Activated T-cell treated with anti-CD3 and anti-CD28 coated beads for 48 hours (primary cell): ENCODE measurements around the gene ALB.

Experiments
- DNase-seq: peaks from one replicate; pipeline ENCODE4 v3.0.0-alpha.2; 2020; ENCODE audit warnings: low read depth

The ALB gene

DNA sequence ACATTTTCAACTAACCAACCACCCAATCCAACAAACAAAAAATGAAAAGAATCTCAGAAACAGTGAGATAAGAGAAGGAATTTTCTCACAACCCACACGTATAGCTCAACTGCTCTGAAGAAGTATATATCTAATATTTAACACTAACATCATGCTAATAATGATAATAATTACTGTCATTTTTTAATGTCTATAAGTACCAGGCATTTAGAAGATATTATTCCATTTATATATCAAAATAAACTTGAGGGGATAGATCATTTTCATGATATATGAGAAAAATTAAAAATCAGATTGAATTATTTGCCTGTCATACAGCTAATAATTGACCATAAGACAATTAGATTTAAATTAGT lies 27.7 kb downstream of the ALB start:
- DNase-seq: no peak

DNA sequence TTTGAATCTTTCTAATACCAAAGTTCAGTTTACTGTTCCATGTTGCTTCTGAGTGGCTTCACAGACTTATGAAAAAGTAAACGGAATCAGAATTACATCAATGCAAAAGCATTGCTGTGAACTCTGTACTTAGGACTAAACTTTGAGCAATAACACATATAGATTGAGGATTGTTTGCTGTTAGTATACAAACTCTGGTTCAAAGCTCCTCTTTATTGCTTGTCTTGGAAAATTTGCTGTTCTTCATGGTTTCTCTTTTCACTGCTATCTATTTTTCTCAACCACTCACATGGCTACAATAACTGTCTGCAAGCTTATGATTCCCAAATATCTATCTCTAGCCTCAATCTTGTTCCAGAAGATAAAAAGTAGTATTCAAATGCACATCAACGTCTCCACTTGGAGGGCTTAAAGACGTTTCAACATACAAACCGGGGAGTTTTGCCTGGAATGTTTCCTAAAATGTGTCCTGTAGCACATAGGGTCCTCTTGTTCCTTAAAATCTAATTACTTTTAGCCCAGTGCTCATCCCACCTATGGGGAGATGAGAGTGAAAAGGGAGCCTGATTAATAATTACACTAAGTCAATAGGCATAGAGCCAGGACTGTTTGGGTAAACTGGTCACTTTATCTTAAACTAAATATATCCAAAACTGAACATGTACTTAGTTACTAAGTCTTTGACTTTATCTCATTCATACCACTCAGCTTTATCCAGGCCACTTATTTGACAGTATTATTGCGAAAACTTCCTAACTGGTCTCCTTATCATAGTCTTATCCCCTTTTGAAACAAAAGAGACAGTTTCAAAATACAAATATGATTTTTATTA lies 28.3 kb downstream of the ALB start:
- DNase-seq: no peak

DNA sequence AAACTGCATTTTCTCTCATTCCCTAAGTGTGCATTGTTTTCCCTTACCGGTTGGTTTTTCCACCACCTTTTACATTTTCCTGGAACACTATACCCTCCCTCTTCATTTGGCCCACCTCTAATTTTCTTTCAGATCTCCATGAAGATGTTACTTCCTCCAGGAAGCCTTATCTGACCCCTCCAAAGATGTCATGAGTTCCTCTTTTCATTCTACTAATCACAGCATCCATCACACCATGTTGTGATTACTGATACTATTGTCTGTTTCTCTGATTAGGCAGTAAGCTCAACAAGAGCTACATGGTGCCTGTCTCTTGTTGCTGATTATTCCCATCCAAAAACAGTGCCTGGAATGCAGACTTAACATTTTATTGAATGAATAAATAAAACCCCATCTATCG lies 29.1 kb downstream of the ALB start:
- no peak for DNase-seq

DNA sequence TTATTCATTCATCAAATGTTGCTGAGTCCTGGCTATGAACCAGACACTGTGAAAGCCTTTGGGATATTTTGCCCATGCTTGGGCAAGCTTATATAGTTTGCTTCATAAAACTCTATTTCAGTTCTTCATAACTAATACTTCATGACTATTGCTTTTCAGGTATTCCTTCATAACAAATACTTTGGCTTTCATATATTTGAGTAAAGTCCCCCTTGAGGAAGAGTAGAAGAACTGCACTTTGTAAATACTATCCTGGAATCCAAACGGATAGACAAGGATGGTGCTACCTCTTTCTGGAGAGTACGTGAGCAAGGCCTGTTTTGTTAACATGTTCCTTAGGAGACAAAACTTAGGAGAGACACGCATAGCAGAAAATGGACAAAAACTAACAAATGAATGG lies 30.2 kb downstream of the ALB start:
- DNase-seq: no peak

DNA sequence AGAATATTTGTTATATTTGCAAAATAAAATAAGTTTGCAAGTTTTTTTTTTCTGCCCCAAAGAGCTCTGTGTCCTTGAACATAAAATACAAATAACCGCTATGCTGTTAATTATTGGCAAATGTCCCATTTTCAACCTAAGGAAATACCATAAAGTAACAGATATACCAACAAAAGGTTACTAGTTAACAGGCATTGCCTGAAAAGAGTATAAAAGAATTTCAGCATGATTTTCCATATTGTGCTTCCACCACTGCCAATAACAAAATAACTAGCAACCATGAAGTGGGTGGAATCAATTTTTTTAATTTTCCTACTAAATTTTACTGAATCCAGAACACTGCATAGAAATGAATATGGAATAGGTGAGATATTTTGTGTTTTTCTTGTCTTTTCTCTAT lies 31.9 kb downstream of the ALB start, which contains the start of gene AFP:
Gene AFP (plus strand): TSS at position 238 of the 400 bp plus-strand sequence. CDS start 42 bp downstream, at position 280.
- no peak for DNase-seq

DNA sequence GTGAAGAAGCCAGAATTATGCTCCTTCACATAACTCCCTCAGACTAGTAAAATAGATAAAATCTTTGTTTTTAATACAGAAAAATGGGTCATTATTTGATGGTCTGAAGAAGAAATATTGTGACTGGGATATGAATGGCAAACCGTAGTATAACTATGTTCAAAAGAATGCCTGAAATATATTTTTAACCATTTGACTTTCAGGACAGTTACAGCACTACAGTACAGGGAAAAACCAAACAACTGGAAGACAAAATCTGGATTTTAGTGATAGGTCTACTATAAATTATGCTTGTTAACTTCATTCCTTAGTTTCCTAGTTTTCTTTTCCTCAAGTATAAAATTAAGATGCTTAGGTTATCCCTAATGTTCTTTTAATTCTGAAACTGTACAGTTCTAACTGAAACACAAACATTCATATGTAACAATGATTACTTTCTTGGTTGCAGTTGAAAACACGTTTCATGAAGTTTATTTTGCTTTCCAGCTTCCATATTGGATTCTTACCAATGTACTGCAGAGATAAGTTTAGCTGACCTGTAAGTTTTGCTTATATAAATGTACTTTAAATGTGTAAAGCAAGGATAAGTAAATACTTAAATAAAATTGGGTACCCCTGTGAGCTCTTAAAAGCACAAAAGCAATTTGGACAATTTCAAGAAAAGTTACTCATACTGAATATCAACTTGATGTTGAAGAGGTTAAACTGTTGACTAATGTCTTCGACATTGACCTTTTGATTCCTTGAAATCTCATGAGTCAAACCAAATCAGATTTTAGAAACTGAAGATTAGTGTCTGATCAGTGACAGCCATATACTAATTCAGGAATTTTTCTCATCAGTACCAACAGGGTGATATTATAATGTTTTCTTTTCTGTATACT lies 32.8 kb downstream of the ALB start:
- DNase-seq: no peak

DNA sequence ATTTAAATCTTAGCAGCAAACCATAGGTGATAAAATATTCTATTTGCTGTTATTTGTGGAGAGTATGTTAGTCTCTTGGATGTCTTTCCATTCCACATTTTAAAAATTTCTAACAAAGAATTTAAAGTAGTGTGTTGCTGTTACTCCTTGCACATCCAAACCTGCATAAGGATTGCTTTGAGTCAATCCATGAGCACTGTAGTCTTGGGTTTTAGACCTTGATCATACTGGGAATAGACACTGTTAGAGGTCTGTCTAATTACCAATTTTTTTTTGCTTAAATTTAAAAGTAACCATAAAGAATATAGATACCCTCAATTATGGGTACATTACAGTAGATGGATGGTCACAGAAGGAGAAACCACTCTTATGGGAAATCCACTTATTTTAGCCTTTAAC lies 33.5 kb downstream of the ALB start:
- no peak for DNase-seq

DNA sequence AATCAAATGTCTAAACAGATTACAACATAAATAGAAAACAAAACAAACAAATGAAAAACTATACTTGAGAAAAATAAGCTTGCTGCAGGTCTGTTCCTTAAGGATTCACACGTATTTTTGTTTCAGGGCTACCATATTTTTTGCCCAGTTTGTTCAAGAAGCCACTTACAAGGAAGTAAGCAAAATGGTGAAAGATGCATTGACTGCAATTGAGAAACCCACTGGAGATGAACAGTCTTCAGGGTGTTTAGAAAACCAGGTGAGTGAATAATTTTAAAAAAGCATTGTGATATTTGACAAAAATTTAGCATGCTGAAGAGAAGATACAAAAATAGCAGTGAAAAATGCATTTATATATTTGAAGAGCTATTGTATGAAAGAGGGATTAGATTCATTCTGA lies 34.0 kb downstream of the ALB start:
- DNase-seq: no peak

DNA sequence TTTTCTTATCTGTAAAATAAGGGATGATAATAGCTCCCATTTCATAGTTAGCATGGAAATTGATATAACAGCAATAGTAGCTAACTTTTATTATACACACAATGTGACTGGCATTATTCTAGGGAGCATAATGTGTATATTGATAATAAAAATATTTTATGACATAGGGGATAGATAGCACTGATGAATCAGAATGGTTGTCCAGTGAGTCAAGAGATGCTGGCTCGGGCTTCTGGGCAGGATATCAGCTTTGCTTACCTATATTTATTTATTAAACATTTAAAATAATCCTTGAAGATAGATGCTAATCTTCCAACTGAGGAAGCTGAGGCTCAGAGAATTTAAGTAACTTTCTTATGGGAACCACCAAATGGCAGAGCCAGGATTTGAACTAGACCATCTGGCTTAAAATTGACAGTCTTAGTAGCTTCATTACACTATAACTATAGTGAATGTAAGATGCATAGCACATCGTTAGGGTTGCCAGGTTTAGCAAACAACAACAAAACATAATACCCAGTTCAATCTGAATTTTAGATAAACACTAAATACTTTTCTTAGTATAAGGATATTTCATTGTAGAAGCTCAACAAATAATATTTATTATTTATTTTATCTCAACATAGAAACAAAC lies 34.6 kb downstream of the ALB start:
- no peak for DNase-seq

DNA sequence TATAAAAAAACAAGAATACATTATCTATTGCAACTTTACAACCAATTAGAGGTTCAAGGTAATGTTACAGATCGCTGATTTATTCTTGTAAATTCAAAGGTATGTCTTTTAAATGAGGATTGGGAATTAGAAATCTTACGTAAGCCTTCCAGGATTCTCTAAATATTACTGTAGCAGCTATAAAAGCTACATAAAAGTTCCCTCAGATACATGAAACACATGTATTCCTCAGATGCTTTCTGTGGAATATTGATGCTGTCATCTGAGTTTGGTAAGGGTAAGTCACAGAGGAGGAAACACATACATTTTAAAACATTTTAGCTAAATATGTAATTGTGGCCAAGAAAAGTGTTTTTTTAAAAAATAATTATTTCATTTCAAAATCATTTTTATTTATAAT lies 35.4 kb downstream of the ALB start:
- DNase-seq: no peak

DNA sequence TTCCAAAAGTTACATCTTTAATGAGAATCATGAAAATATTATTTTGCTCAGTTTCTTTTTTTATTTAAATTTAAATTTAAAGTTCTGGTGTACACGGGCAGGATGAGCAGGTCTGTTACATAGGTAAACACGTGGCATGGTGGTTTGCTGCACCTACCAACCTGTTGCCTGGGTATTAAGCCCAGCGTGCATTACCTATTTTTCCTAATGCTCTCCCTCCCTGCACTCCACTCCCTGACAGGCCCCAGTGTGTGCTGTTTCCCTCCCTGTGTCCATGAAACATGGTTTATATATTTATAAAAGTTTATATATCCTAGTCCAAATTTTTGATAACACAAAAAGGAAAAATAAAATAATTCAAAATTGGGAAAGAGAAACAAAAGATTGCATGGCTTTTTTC lies 35.9 kb downstream of the ALB start:
- DNase-seq: no peak

DNA sequence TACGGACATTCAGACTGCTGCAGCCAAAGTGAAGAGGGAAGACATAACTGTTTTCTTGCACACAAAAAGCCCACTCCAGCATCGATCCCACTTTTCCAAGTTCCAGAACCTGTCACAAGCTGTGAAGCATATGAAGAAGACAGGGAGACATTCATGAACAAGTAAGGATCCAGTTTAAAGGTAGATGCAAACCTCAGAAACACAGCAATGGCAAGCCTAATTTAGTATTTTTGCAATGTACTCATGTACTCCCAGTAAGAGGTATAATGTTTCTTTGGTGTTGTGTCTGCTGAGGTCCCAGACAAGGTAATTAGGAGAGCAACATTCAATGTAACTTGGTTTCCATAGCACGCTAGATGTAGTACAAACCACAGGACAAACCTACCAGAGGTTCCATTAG lies 36.6 kb downstream of the ALB start:
- DNase-seq: no peak

DNA sequence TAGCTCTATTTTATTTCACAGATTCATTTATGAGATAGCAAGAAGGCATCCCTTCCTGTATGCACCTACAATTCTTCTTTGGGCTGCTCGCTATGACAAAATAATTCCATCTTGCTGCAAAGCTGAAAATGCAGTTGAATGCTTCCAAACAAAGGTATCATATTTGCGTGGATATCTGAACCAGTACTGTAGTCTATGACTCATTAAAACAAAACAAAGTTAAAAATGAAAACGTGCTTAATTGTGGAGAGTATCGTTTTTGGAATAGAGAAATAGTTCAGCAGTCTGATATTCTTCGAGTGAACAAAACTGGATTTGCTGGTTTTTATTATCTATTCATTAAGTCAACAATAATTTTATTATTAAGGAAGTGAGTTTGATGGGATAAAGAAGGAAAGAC lies 38.2 kb downstream of the ALB start:
- DNase-seq: no peak

DNA sequence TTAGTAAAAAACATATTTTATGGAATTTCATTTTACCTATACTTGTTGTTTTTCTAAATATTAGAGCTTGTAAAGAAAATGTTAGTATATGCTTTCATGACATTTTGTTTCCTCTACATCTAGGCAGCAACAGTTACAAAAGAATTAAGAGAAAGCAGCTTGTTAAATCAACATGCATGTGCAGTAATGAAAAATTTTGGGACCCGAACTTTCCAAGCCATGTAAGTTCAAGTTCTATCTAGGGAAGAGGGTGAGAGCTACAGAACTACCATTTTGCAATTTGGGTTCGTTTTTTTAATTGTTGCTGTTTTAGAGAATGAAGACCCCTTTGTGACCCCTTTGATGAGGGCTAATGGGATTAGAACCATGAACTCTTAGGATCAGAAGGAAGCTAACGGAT lies 39.1 kb downstream of the ALB start:
- no peak for DNase-seq

DNA sequence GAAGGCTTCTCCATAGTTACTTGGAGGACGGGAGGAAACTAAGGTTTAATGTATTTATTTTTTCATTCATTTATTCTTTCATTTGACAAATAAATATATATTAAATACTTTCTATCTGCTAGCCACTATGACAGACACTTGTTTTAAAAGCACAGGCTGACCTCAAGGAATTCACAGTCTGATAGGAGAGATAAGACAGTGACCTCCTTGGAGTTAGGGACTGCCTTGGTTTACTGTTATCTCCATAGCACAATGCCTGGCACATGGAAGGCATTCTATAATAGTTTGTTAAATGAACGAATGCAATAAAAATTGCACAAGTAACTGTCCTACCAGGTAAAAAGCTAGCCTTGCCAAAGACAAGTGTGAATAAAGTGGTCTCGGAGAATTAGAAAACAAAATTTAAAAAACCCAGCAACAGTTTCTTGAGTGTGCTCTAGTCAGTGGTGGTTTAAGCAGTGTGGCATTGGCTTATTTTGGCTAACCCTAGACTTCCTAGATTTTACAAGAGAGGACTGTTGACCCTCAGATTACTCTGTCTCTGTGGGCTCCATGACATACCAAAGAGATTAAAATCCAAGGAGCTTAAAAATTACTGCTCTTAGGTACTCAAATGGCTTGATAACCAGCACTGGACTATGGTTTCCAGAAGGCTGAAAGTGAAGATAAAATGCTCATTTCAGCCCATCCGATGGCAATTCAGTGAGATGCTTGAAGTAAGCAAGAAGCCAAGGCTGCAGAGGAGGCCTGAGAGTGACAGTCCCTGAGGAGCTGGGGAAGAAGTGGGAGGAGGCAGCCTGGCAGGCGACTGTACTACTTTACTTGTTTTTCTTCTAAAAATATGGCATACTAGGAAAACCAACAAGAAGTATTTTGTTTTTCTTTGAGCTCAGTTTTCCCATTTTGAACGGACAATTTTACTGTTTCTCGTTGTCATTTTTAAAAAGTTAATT lies 41.6 kb downstream of the ALB start:
- DNase-seq: no peak

DNA sequence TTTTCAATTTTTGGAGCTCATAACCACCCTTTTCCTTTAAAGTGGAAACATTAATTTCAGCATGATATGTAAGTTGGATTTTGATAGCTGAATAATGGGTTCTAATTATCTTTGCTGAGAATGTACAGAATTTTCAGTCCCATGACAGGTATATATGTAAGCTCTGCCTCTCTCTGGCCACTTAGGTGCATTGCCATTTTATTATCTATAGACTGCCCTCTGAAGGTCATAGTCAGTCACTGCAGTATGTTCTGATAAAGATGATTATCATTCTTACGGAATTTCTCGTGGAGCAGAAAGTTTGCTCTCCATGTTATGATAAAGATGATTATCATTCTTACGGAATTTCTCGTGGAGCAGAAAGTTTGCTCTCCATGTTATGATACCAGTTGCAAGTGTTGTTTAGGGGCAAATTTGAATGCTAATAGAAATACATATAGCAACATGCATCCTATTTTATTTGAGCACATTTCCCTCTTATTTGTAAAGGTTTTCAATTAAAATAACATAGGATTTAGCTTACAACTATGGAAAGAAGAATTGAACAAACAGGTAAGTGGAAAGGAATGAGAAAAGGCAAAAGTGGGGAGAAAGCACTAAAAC lies 42.4 kb downstream of the ALB start:
- DNase-seq: no peak

DNA sequence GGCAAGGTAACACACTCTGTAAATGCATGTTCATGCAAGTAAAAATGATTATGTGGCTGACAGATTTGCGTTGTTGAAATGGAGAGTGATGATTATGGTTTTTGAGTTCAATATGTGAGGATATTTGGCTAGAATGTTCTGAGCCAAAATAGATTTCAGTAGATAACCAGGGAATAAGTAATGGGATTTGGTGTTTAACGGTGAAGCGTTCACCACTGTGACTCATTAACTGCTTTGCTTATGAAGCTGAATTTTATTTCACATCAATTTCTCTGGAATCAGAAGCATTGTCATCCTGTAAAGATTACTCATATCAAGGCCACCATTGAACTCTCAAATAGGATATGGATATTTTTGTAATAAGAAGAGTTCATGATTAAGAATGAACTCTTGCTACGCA lies 43.6 kb downstream of the ALB start:
- DNase-seq: no peak

DNA sequence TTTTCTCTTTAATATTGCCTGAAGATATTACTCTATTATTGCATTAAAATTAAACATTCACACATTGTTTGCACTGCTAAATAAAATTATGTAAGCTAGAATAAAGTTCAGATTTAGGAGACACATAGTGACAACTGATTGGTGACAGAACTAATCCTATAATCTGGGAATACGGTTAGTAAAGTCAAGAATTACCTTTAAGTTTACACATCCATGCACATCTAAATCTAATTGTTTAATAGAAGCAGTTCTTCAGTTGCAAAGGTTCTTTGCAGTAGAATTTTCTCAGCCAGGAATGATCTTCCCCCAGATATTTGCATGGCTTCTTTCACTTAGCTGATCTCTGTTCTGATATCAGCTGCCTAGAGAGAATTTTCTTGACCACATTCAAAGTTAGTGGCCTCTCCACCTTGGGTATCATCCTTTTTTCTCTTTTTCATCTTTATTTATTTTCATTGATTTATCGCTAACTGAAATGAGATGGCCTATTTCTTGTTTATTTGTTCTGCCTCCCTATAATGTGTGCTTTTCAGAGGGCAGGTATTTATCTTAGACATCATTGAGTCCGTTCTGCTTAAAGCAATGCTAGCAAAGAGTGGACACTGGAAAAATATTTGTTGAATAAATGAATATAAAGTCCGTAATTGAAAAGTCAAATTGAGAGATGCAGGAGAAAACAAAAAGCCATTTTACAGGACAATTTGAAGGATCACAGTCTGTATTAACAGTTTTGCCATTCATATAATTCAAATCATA lies 44.5 kb downstream of the ALB start:
- DNase-seq: no peak

DNA sequence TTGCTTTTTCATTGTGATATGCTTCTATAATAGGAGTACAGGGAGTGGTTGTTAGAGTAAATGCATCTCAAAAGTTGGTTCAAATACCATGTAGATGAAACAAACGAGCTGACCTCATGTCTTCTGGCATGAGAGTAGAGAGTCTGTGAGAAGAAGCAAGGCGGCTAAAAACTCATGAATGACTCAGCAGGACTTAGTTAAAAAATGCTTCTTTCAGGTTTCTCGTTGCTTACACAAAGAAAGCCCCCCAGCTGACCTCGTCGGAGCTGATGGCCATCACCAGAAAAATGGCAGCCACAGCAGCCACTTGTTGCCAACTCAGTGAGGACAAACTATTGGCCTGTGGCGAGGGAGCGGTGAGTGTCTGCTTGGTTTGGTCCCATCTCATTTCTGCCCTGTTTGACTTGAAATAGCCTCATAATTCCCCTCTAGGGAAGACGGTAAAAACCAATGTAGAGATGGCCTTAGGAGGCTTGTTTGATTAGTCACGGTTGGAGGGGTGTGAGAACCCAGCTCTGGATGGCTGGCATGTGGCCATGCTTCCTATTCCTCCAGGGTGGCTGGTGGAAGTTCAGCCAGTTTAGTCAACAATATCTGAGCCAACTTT lies 46.4 kb downstream of the ALB start:
- DNase-seq: no peak

DNA sequence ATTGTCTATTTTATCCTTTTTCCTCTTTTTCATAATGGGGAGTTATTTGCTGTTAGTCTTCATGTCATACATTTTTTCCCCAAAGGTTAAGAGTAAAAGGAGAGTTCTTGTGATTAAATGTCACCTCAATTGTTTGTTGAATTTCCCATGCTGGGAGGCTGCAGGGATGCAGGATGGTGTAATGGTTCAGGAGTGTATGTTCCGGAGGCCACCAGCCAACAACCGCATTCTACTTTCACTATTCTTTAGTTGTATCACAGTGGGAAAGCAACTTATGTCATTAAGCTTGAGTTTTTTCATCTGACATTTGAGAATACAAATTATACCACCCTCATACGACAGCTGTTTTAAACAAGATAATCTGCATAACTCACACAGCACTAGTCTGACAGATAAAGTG lies 47.3 kb downstream of the ALB start:
- DNase-seq: no peak
